Measurements from ENCODE around the gene ZFR. TPM values are rescaled to one million over a fixed set of nuclear protein-coding genes. Genes with fewer than 3 reads are reported as not detected.
"Not testable (repeated sequence)": the region's sequence is repeated elsewhere in the genome, so short reads cannot be mapped to it uniquely, and the experiment has no call there.

Gene ZFR
- polyA plus RNA-seq, 1 donor (not counting 4 experiments of a cell fraction or from before 2014, with no cell fraction given): 58.7 TPM

- FAIRE-seq: no peak
- H3K4me3 ChIP-seq (ENCODE audit: control insufficient read depth in 2 of 3, extremely low read depth in 1 of 3, insufficient read depth in 2 of 3, low read depth in 1 of 3, low read length in 3 of 3): no peak overlapping the region
- no peak overlapping the region for H3K4me2 ChIP-seq (ENCODE audit: control insufficient read depth, extremely low read depth, insufficient read depth, low read depth, low read length)
- DNase-seq (ENCODE audit: low read depth, low spot score): no peak
- no peaks in the 10 kb centered on the region for H3K9me1 ChIP-seq (ENCODE audit: control insufficient read depth, extremely low read depth, insufficient read depth, low read length)
- no peak overlapping the region for H3K27ac ChIP-seq (ENCODE audit: control insufficient read depth, insufficient read depth, low read length)
- H3K27me3 ChIP-seq (ENCODE audit: control insufficient read depth, extremely low read depth, insufficient read depth, low read length): no peaks in the 10 kb centered on the region
- no peak overlapping the region for H2AFZ ChIP-seq (ENCODE audit: control insufficient read depth, low read length)
- H3K4me1 ChIP-seq (ENCODE audit: control insufficient read depth, extremely low read depth, insufficient read depth, low read length): peaks cover 6% of the 10 kb centered on the region
- H3K9ac ChIP-seq (ENCODE audit: control insufficient read depth, extremely low read depth, insufficient read depth, low read length): no peak overlapping the region
- dilution Hi-C loops (cut with MboI; ENCODE audit: extremely low pct_ligation_motif_present, low sequenced_read_pairs): no loop called here
- peaks cover 15 to 27% of the 10 kb centered on the region in 2 experiments for H3K36me3 ChIP-seq (ENCODE audit: control insufficient read depth in 2 of 2, extremely low read depth in 1 of 2, insufficient read depth in 2 of 2, low read length in 2 of 2)
- no peaks in the 10 kb centered on the region for H4K20me1 ChIP-seq (ENCODE audit: control insufficient read depth, extremely low read depth, insufficient read depth, low read length)
- no peak for TF ChIP-seq CTCF (optimal IDR thresholded peaks at IDR 0.05 in 1 of 3, IDR thresholded peaks at IDR 0.05 in 1 of 3, conservative IDR thresholded peaks at IDR 0.05 in 1 of 3; ENCODE audit: extremely low read depth in 1 of 3, insufficient read depth in 2 of 3, low read length in 3 of 3)
- no peaks in the 10 kb centered on the region for H3K9me3 ChIP-seq (ENCODE audit: control insufficient read depth, low read depth, low read length)
- no peaks in the 10 kb centered on the region for H3K79me2 ChIP-seq (ENCODE audit: control insufficient read depth, insufficient read depth, low read length)
These were observed 75.5 kb downstream of the ZFR start for GRCh38 chr5:32369032-32369431.

GRCh38 chr5:32367271-32367670 lies 77.3 kb downstream of the ZFR start:
- H3K4me1 ChIP-seq (ENCODE audit: control insufficient read depth, extremely low read depth, insufficient read depth, low read length); DNase-seq (ENCODE audit: low read depth, low spot score); H3K9me3 ChIP-seq (ENCODE audit: control insufficient read depth, low read depth, low read length); H3K9me1 ChIP-seq (ENCODE audit: control insufficient read depth, extremely low read depth, insufficient read depth, low read length); H3K4me3 ChIP-seq (ENCODE audit: control insufficient read depth in 2 of 3, extremely low read depth in 1 of 3, insufficient read depth in 2 of 3, low read depth in 1 of 3, low read length in 3 of 3); H2AFZ ChIP-seq (ENCODE audit: control insufficient read depth, low read length); H3K27ac ChIP-seq (ENCODE audit: control insufficient read depth, insufficient read depth, low read length); H3K4me2 ChIP-seq (ENCODE audit: control insufficient read depth, extremely low read depth, insufficient read depth, low read depth, low read length); H3K27me3 ChIP-seq (ENCODE audit: control insufficient read depth, extremely low read depth, insufficient read depth, low read length); FAIRE-seq; H3K9ac ChIP-seq (ENCODE audit: control insufficient read depth, extremely low read depth, insufficient read depth, low read length); dilution Hi-C loops (cut with MboI; ENCODE audit: extremely low pct_ligation_motif_present, low sequenced_read_pairs); H4K20me1 ChIP-seq (ENCODE audit: control insufficient read depth, extremely low read depth, insufficient read depth, low read length); H3K79me2 ChIP-seq (ENCODE audit: control insufficient read depth, insufficient read depth, low read length): not testable (repeated sequence)
- peaks cover 12 to 17% of the 10 kb centered on the region in 2 experiments for H3K36me3 ChIP-seq (ENCODE audit: control insufficient read depth in 2 of 2, extremely low read depth in 1 of 2, insufficient read depth in 2 of 2, low read length in 2 of 2)

- Histone ChIP-seq H3K4me1 (ENCODE audit: control insufficient read depth, extremely low read depth, insufficient read depth, low read length) (no peaks in the 10 kb centered on the region), H3K9ac (ENCODE audit: control insufficient read depth, extremely low read depth, insufficient read depth, low read length) (no peak overlapping the region), H3K9me1 (ENCODE audit: control insufficient read depth, extremely low read depth, insufficient read depth, low read length) (no peaks in the 10 kb centered on the region), H4K20me1 (ENCODE audit: control insufficient read depth, extremely low read depth, insufficient read depth, low read length) (no peaks in the 10 kb centered on the region), H3K4me3 (ENCODE audit: control insufficient read depth in 2 of 3, extremely low read depth in 1 of 3, insufficient read depth in 2 of 3, low read depth in 1 of 3, low read length in 3 of 3) (no peak overlapping the region), H3K27me3 (ENCODE audit: control insufficient read depth, extremely low read depth, insufficient read depth, low read length) (no peaks in the 10 kb centered on the region), H2AFZ (ENCODE audit: control insufficient read depth, low read length) (no peak overlapping the region), H3K27ac (ENCODE audit: control insufficient read depth, insufficient read depth, low read length) (no peak overlapping the region), H3K4me2 (ENCODE audit: control insufficient read depth, extremely low read depth, insufficient read depth, low read depth, low read length) (no peak overlapping the region), H3K79me2 (ENCODE audit: control insufficient read depth, insufficient read depth, low read length) (no peaks in the 10 kb centered on the region), H3K36me3 (ENCODE audit: control insufficient read depth in 2 of 2, extremely low read depth in 1 of 2, insufficient read depth in 2 of 2, low read length in 2 of 2) (peaks cover 12 to 17% of the 10 kb centered on the region in 2 experiments), H3K9me3 (ENCODE audit: control insufficient read depth, low read depth, low read length) (no peaks in the 10 kb centered on the region)
- TF ChIP-seq EZH2 (IDR thresholded peaks at IDR 0.05; ENCODE audit: low read length) (no peak), CTCF (optimal IDR thresholded peaks at IDR 0.05 in 1 of 3, IDR thresholded peaks at IDR 0.05 in 1 of 3, conservative IDR thresholded peaks at IDR 0.05 in 1 of 3; ENCODE audit: extremely low read depth in 1 of 3, insufficient read depth in 2 of 3, low read length in 3 of 3) (no peak)
- dilution Hi-C loops (cut with MboI; ENCODE audit: extremely low pct_ligation_motif_present, low sequenced_read_pairs): no loop called here
- FAIRE-seq: no peak
- no peak for DNase-seq (ENCODE audit: low read depth, low spot score)
These were observed 78.9 kb downstream of the ZFR start for GRCh38 chr5:32365623-32366022.

Measured in keratinocyte (primary cell).